Measurements from ENCODE around the gene RPL15. TPM values are rescaled to one million over a fixed set of nuclear protein-coding genes. Genes with fewer than 3 reads are reported as not detected.

The RPL15 gene
- total RNA-seq, 1 donor from 2014 or later, result 3,479 TPM

GRCh38 chr3:23953523-23953922 is 36.6 kb downstream of the RPL15 start:
- Histone ChIP-seq H3K27me3 (ENCODE audit: control insufficient read depth, insufficient read depth, low read length) (no peaks in the 10 kb centered on the region), H3K36me3 (ENCODE audit: control insufficient read depth, insufficient read depth, low read length) (no peaks in the 10 kb centered on the region), H3K4me3 (ENCODE audit: low read depth, low read length) (no peak overlapping the region)
- no peak for TF ChIP-seq CTCF (IDR thresholded peaks at IDR 0.05; ENCODE audit: insufficient read depth, low read length, poor library complexity, severe bottlenecking)
- DNase-seq (ENCODE audit: low read depth), result no peak

GRCh38 chr3:23954144-23954543 is 37.2 kb downstream of the RPL15 start:
- Histone ChIP-seq H3K4me3 (ENCODE audit: low read depth, low read length) (no peak overlapping the region), H3K36me3 (ENCODE audit: control insufficient read depth, insufficient read depth, low read length) (no peaks in the 10 kb centered on the region), H3K27me3 (ENCODE audit: control insufficient read depth, insufficient read depth, low read length) (no peaks in the 10 kb centered on the region)
- no peak for DNase-seq (ENCODE audit: low read depth)
- TF ChIP-seq CTCF (IDR thresholded peaks at IDR 0.05; ENCODE audit: insufficient read depth, low read length, poor library complexity, severe bottlenecking), result no peak

- TF ChIP-seq CTCF (IDR thresholded peaks at IDR 0.05; ENCODE audit: insufficient read depth, low read length, poor library complexity, severe bottlenecking), result no peak
- no peak for DNase-seq (ENCODE audit: low read depth)
- Histone ChIP-seq H3K36me3 (ENCODE audit: control insufficient read depth, insufficient read depth, low read length) (no peaks in the 10 kb centered on the region), H3K27me3 (ENCODE audit: control insufficient read depth, insufficient read depth, low read length) (no peaks in the 10 kb centered on the region), H3K4me3 (ENCODE audit: low read depth, low read length) (no peak overlapping the region)
Measured at GRCh38 chr3:23956701-23957100, 39.8 kb downstream of the RPL15 start.

GRCh38 chr3:23959135-23959900 is 42.4 kb downstream of the RPL15 start:
- peak; percentile 83 for DNase-seq (ENCODE audit: low read depth)

GRCh38 chr3:23960649-23961048 is 43.7 kb downstream of the RPL15 start:
- no peaks in the 10 kb centered on the region for H3K27me3 ChIP-seq (ENCODE audit: control insufficient read depth, insufficient read depth, low read length)
- no peaks in the 10 kb centered on the region for H3K36me3 ChIP-seq (ENCODE audit: control insufficient read depth, insufficient read depth, low read length)
- no peak for DNase-seq (ENCODE audit: low read depth)
- H3K4me3 ChIP-seq (ENCODE audit: low read depth, low read length), result no peak overlapping the region
- no peak for TF ChIP-seq CTCF (IDR thresholded peaks at IDR 0.05; ENCODE audit: insufficient read depth, low read length, poor library complexity, severe bottlenecking)

More at GRCh38 chr3:23959135-23959900, 42.4 kb downstream of the RPL15 start:
- Histone ChIP-seq H3K36me3 (ENCODE audit: control insufficient read depth, insufficient read depth, low read length) (no peaks in the 10 kb centered on the region), H3K4me3 (ENCODE audit: low read depth, low read length) (no peak overlapping the region), H3K27me3 (ENCODE audit: control insufficient read depth, insufficient read depth, low read length) (no peaks in the 10 kb centered on the region)
- TF ChIP-seq CTCF (IDR thresholded peaks at IDR 0.05; ENCODE audit: insufficient read depth, low read length, poor library complexity, severe bottlenecking), result no peak

- Histone ChIP-seq H3K27me3 (ENCODE audit: control insufficient read depth, insufficient read depth, low read length) (no peaks in the 10 kb centered on the region), H3K4me3 (ENCODE audit: low read depth, low read length) (no peak overlapping the region), H3K36me3 (ENCODE audit: control insufficient read depth, insufficient read depth, low read length) (no peaks in the 10 kb centered on the region)
- peak; percentile 25 for DNase-seq (ENCODE audit: low read depth)
- TF ChIP-seq CTCF (IDR thresholded peaks at IDR 0.05; ENCODE audit: insufficient read depth, low read length, poor library complexity, severe bottlenecking), result no peak
Measured at GRCh38 chr3:23961066-23961465, 44.1 kb downstream of the RPL15 start.

Measured in kidney epithelial cell (primary cell).